ENCODE measurements around the gene UBE2O. TPM values are rescaled to one million over a fixed set of nuclear protein-coding genes. Genes with fewer than 3 reads are reported as not detected.

UBE2O gene
- total RNA-seq, 1 experiment from 2014 or later: 57.4 TPM

DNA sequence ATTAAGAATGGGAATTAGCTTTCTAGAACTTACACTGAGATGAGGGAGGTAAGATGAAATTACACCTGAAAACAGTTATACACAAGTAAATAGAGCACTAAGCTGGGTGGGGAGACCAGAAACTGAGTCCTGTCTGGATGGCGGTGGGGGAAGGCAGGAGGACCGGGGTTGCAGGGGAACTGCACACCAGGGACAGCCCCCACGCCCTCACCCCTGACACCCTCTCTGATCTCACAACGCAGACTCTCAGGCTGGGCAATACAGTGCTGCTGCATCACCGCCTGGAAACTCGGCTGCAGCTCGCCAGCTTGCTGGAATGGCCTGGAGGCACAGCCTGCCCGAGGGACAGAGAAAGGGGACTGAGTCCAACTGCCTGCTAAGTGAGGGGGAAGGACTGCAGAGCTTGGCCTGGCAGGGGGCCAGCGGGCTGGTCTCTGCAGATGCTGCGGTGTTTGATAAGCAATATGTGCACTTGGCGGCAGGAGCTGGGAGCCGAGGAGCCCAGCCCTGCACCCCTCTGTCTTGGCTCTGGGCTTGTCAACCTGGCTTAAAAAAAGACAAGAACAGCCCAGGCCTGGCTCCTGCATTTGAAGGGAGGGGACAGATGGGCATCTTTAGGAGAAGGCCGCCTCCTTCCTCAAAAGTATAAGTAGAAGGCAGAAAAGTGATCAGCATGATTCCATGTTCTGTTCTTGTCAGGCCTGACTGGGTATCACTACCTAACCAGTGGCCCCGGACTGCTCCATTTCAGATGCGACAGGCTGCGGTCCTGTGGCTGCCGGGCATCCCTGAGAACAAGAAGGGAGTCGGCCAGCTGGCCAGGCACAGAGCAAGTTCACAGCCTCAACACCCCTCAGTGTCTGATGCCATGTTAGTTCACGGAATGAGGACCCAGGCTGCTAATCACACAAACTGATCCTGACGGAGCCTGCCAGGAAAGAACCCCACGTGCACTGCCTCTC is 38.3 kb downstream of the UBE2O start:
- no peaks in the 10 kb centered on the region for H3K36me3 ChIP-seq (ENCODE audit: insufficient read depth, low read length, poor library complexity, severe bottlenecking)
- TF ChIP-seq EZH2 (IDR thresholded peaks at IDR 0.05; ENCODE audit: borderline replicate concordance, low read depth, low read length, poor library complexity, severe bottlenecking): no peak
- TF ChIP-seq, protein P1, sequence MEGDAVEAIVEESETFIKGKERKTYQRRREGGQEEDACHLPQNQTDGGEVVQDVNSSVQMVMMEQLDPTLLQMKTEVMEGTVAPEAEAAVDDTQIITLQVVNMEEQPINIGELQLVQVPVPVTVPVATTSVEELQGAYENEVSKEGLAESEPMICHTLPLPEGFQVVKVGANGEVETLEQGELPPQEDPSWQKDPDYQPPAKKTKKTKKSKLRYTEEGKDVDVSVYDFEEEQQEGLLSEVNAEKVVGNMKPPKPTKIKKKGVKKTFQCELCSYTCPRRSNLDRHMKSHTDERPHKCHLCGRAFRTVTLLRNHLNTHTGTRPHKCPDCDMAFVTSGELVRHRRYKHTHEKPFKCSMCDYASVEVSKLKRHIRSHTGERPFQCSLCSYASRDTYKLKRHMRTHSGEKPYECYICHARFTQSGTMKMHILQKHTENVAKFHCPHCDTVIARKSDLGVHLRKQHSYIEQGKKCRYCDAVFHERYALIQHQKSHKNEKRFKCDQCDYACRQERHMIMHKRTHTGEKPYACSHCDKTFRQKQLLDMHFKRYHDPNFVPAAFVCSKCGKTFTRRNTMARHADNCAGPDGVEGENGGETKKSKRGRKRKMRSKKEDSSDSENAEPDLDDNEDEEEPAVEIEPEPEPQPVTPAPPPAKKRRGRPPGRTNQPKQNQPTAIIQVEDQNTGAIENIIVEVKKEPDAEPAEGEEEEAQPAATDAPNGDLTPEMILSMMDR (conservative IDR thresholded peaks at IDR 0.05; ENCODE audit: low read depth, low read length): no peak
- intact Hi-C loops (cut with micrococcal nuclease; ENCODE audit: unreplicated experiment): no loop called here
- H3K27ac ChIP-seq (ENCODE audit: low read depth, low read length, poor library complexity, severe bottlenecking): no peak overlapping the region
- H3K9me3 ChIP-seq (ENCODE audit: low read depth, low read length, poor library complexity, severe bottlenecking): no peaks in the 10 kb centered on the region
- CTCF ChIA-PET: no interaction called here
- DNase-seq (ENCODE audit: low spot score): peak; percentile 26
- H3K27me3 ChIP-seq (replicated peaks; ENCODE audit: insufficient read depth, low read depth, low read length, poor library complexity): no peaks in the 10 kb centered on the region
- POLR2A ChIA-PET (ENCODE audit: low non-redundant PET): no interaction called here
- BruUV-seq (replicated peaks): no TSS peak
- peaks cover 5% of the 10 kb centered on the region for H3K4me1 ChIP-seq (ENCODE audit: insufficient read depth, low read length, poor library complexity, severe bottlenecking)
- H3K4me3 ChIP-seq (ENCODE audit: low read depth, low read length, poor library complexity, severe bottlenecking): no peak overlapping the region

DNA sequence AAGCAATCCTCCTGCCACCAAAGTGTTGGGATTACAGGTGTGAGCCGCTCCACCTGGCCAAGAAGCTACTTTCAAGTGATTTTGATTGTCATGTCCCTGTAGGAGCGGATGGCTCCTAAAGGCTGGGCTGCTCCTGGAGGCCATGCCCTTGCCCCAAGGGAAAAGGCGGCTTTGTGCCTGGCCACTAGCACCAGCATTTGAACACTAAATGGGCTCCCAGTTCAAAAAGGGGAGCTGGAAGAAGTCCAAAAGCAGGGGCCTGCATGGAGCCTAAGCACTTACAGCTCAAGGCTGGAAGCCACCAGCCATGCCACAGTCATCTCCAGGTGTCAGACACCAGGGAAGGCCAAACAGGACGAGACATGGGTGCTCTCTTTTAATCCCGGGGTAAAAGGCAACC is 41.7 kb downstream of the UBE2O start:
- POLR2A ChIA-PET (ENCODE audit: low non-redundant PET): no interaction called here
- Histone ChIP-seq H3K27me3 (replicated peaks; ENCODE audit: insufficient read depth, low read depth, low read length, poor library complexity) (no peaks in the 10 kb centered on the region), H3K27ac (ENCODE audit: low read depth, low read length, poor library complexity, severe bottlenecking) (no peak overlapping the region), H3K4me3 (ENCODE audit: low read depth, low read length, poor library complexity, severe bottlenecking) (no peak overlapping the region), H3K9me3 (ENCODE audit: low read depth, low read length, poor library complexity, severe bottlenecking) (no peaks in the 10 kb centered on the region), H3K4me1 (ENCODE audit: insufficient read depth, low read length, poor library complexity, severe bottlenecking) (peaks cover 5% of the 10 kb centered on the region), H3K36me3 (ENCODE audit: insufficient read depth, low read length, poor library complexity, severe bottlenecking) (no peaks in the 10 kb centered on the region)
- BruUV-seq (replicated peaks): no TSS peak
- no peak for DNase-seq (ENCODE audit: low spot score)
- intact Hi-C loops (cut with micrococcal nuclease; ENCODE audit: unreplicated experiment): no loop called here
- CTCF ChIA-PET: no interaction called here
- TF ChIP-seq EZH2 (IDR thresholded peaks at IDR 0.05; ENCODE audit: borderline replicate concordance, low read depth, low read length, poor library complexity, severe bottlenecking): no peak
- TF ChIP-seq, protein P1 (conservative IDR thresholded peaks at IDR 0.05; ENCODE audit: low read depth, low read length): no peak

DNA sequence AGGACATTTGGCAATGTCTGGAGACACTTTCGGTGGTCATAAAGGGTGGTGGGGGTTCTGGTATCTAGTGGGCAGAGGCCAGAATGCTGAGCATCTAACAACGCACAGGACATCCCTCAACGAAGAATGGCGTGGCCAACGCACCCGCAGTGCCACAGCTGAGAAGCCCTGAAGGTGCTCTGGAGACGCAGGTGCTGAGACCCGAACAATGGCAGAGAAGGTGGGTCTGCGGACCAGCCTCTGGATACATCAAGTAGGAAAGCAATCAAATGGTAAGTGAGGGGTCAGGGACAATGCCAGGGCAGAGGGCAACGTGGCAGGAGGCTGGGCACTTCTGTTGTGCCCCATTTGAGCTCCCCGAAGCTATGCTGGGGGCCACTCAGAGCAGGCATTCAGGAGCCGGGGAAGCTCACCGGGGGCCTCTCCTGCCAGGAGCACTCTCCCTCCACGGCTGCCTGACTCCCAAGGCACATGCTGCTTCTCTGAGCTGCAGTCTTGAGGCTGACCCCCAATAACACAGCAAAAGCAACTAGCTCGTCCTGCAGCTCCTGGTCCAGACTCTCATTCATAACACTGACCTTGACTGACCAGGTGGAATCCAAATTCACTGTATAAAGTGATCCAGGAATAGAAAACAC is 42.5 kb downstream of the UBE2O start:
- no peak for DNase-seq (ENCODE audit: low spot score)
- BruUV-seq (replicated peaks): no TSS peak

More for the DNA sequence above, 42.5 kb downstream of the UBE2O start:
- Histone ChIP-seq H3K9me3 (ENCODE audit: low read depth, low read length, poor library complexity, severe bottlenecking) (no peaks in the 10 kb centered on the region), H3K4me1 (ENCODE audit: insufficient read depth, low read length, poor library complexity, severe bottlenecking) (peaks cover 5% of the 10 kb centered on the region), H3K36me3 (ENCODE audit: insufficient read depth, low read length, poor library complexity, severe bottlenecking) (no peaks in the 10 kb centered on the region), H3K27me3 (replicated peaks; ENCODE audit: insufficient read depth, low read depth, low read length, poor library complexity) (no peaks in the 10 kb centered on the region), H3K27ac (ENCODE audit: low read depth, low read length, poor library complexity, severe bottlenecking) (no peak overlapping the region), H3K4me3 (ENCODE audit: low read depth, low read length, poor library complexity, severe bottlenecking) (no peak overlapping the region)
- intact Hi-C loops (cut with micrococcal nuclease; ENCODE audit: unreplicated experiment): no loop called here
- ChIA-PET POLR2A (ENCODE audit: low non-redundant PET) (no interaction called here), CTCF (interaction anchor here (0.6 kb wide), 1 partner anchor 308 kb away, joined by 3 read pairs; no protein-coding TSS in a partner anchor)
- TF ChIP-seq, protein P1 (conservative IDR thresholded peaks at IDR 0.05; ENCODE audit: low read depth, low read length): no peak
- no peak for TF ChIP-seq EZH2 (IDR thresholded peaks at IDR 0.05; ENCODE audit: borderline replicate concordance, low read depth, low read length, poor library complexity, severe bottlenecking)
